NOMO-1 treated with DMSO at 0.1 percent for 48 hours (cell line): Measurements from ENCODE around the gene FAM83F.
A peak's percentile ranks its signal among the peaks of the same experiment; 100 is the strongest.
"Not testable (repeated sequence)": the region's sequence is repeated elsewhere in the genome, so short reads cannot be mapped to it uniquely, and the experiment has no call there.

ENCODE experiments used
- DNase-seq: peaks from one replicate; lab custom pipeline; 2025; ENCODE audit not compliant: unreplicated experiment; lab: John Stamatoyannopoulos, UW

FAM83F gene

DNA sequence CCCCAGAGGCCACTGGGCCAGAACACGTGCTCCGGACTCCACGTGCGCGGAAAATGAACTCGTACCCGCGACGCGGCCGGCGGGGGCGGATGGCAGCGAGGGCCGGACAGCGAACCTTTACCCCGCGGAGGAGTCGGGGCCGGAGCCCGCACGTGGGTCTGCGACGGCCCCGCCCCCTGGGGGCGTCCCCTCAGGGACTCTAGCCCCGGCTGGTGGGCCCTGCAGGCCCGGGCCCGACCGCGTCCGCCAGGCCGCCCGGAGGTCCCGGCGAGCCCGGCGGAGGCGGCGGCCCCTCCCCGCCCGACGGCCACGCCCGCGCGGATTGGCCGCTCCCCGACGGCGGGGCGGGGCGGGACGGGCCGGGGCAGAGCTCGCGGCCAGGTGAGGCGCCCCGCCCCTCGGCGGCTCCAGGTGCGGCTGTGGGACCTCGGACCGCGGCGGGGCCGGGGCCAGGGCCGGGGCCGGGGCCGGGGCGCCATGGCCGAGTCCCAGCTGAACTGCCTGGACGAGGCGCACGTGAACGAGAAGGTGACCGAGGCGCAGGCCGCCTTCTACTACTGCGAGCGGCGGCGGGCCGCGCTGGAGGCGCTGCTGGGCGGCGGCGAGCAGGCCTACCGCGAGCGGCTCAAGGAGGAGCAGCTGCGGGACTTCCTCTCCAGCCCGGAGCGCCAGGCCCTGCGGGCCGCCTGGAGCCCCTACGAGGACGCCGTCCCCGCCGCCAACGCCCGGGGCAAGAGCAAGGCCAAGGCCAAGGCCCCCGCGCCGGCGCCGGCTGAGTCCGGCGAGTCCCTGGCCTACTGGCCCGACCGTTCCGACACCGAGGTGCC lies at the start of gene FAM83F:
Gene FAM83F (plus strand): TSS at position 389 of the 827 bp plus-strand sequence. CDS start 89 bp downstream, at position 478.
- no peak for DNase-seq

DNA sequence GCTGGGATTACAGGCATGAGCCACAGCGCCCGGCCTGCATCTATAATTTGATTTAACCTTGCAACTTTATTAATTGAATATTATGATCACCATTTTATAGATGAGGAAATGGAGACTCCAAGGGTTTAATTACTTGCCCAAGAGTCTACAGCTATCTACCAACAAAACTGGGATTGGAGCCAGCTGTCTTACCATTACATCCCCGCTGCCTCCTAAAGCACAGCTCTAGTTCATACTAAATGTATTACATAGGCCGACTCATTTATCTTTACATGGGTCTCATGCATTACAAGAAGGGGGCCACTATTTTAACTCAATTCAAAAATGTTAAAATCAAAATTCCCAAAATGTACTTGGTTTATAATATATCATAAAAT lies 48.6 kb upstream of the FAM83F start:
- no peak for DNase-seq

DNA sequence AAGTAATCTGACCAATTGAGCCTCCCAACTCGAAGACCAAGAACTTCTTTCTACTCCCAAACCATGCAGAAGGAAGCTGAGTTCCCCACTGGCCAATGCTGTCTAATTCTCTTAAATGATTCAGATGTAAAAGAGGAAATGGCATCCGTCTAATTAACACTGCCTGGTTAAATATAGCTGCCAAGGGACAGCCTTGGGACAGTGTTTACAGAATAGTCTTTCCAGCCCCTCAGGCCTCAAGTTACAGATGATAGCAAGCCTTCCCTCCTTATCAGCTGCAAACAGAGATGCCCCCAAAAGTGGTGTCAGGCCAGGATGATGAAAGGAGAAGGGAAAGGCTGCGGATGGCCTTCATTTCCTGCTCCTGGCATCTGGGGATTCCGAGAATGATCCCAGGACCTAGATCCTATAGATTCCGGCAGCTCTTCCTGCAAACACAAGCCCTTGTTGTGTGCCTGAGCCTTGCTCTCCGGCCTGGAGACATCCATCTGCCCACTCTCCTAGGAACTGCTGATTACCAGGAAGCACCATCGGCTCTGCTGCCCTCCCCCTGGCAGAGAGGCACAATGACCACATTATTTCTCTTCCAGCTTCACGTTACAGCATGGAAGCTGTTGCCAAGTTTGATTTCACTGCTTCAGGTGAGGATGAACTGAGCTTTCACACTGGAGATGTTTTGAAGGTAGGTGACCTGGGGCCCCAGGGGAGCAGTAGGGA lies 48.1 kb upstream of the FAM83F start:
- peak; percentile 92 for DNase-seq

DNA sequence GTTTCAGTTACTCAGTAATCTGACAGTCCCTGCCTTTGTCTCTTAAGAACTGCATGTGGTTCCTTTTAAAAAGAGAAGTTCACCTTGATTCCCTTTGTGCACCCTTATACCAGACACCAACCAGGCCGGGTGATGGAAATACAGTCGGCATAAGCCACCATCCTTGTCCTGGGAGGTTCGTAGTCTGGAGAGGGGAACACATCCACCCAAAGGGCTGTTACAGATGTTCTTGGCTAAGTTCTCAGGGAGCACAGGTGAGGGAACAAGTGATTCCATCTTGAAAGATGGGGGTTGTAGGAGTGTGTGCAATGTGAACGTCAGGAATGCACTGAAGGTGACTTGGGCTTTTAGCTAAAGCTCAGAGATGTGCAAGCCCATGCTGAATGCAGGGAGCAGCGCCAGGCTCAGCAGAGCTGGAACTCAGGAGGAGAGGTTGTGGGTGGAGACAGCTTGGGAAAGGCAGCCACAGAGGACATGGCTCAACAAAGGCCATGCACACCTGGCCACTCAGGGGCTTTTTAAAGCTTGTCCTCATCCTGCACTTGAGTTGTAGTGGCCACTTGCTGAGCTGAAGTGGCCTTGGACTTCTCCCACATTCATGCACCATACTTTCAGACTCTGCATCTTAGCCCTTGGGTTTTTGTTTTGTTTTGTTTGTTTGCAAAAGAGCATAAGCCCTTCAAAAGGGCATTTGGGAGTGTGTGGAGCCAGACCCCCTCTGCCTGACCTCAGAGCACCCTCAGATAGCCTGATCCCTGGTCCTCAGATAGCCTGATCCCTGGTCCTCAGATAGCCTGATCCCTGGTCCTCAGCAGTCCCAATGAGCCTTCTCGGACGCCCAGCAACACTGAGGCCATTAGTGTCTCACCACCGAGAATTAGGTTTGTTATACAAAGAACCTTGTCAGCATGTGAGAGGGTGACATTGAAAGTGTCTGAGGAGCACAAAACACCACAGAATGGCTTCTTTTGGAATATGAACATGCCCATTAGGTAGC lies 47.2 kb upstream of the FAM83F start:
- DNase-seq, result no peak

DNA sequence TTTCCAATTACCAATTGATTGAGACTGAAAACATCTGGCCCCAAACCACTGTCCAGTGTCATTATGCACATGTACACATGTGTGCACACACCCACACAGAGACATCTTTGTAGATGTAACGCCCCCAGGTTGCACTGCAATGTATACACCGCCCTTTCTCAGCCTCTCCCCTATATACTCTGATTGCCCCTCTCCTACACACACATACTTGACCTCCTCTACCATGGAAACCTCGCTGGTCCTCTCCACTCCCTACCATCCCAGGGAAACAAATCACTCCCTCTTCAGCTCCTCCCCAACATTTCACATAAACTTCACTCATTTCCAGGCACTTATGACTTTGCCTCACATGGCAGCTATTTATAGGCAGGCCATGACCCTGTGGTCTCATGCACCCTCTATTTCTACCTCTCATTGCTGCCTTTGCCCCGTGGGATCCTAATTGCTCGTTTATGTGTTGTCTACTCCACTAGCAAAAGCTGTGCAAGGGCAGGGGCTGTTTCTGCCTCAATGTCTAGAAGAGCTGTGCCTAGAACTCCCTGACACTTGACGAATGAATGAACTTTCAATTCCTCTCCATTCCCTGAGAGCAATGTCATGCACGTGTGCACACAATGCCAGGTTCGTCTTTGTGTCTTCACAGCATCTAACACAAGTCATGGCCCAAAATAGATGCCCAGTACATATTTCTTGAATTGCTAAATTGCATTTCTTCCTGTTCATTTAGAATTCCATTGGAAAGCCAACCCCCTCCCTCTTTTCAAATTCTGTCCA lies 44.6 kb upstream of the FAM83F start:
- no peak for DNase-seq

DNA sequence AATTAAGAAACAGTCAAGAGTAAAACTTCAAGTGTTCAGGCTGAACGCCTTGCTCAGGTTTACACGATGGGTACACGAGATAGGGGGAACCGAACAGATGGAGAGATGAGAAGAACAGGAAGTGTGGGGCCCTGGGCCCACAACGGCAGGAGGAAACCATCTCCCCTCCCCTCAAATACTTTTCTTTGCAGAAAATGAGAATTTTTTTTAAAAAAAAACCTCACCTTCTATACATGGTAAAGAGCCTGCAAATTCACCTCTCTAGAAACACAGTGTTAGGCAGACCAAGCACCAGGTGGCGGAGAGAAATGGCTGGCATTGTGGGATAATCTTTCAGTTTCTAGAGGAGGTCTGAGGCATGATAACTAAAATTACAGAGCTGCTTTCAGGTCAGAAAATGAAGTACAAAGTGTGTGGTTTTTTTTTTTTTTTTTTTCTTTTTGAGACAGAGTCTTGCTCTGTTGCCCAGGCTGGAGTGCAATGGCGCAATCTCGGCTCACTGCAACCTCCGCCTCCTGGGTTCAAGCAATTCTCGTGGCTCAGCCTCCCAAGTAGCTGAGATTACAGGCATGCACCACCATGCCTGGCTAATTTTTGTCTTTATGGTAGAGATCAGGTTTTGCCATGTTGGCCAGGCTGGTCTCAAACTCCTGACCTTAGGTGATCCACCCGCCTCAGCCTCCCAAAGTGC lies 43.0 kb upstream of the FAM83F start:
- not testable (repeated sequence) for DNase-seq

DNA sequence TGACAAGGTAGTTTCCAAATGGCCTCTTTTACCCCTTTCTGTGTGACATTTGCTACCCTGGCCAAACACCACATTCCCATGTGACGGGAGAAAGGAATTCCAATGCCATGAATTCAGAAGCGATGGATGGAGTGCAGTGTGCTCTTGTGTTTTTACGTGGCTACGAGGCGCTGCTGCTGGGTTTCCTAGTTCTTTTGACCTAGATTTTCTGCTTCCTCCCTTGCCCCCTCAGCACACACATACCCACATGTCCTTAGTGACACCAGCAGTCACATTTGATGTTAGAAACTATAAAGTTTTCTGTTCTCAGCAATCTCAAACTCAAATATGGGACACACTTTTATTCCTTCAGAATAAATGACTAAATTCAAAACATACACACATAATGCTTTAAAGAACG lies 42.4 kb upstream of the FAM83F start:
- DNase-seq, result no peak

DNA sequence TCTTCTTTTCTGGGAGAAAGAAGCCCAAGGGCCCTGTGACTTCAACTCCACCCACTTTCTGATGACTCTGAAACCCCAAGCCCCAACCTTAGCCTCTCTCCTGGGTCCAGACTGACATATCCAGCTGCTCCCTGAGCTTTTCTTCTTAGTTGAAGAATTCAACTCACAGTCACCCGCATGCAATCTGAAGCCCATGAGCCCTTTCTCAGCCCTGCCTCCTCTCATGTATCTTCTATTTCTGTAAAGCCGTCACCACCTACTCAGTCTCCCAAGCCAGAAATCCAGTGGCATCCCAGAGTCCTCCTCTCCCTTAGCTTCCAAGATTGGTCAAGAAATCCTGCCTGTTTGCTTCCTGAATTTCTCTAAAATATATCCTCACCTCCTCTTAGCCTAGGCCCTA lies 41.7 kb upstream of the FAM83F start:
- no peak for DNase-seq

DNA sequence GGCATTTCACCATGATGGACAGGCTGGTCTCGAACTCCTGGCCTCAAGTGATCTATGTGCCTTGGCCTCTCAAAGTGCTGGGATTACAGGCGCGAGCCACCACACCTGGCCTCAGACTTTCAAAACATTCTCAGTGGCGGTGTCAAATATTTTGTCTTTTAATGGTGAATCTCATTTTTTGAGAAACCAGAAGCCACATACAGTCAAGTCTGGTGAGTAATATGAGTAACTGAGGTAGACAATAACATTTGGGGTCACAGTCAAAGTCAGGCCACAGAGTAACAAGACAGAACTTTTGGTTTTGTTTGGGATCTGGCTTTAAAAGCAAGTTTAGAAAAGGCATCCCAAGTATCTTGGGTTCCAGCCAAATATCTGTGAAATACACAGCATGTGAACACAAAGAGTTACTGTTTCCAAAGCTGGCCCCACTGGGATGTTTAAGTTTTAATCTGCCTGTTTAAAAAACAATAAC lies 40.1 kb upstream of the FAM83F start:
- no peak for DNase-seq

DNA sequence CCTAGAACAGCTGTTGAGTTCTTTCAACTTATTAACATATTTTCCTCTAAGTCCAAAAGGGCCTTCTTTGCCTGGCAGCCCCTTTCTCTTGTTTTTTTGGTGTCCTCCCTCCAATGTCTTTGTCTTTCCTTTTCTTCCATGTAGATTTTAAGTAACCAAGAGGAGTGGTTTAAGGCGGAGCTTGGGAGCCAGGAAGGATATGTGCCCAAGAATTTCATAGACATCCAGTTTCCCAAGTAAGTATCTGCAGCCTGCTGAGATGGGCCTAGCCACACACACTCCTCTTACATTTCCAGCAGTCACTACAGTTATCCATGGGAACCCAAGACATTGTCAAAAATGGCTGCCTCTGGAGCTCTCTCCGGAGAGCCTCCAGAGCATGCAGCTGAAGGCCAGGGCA lies 39.1 kb upstream of the FAM83F start:
- no peak for DNase-seq

DNA sequence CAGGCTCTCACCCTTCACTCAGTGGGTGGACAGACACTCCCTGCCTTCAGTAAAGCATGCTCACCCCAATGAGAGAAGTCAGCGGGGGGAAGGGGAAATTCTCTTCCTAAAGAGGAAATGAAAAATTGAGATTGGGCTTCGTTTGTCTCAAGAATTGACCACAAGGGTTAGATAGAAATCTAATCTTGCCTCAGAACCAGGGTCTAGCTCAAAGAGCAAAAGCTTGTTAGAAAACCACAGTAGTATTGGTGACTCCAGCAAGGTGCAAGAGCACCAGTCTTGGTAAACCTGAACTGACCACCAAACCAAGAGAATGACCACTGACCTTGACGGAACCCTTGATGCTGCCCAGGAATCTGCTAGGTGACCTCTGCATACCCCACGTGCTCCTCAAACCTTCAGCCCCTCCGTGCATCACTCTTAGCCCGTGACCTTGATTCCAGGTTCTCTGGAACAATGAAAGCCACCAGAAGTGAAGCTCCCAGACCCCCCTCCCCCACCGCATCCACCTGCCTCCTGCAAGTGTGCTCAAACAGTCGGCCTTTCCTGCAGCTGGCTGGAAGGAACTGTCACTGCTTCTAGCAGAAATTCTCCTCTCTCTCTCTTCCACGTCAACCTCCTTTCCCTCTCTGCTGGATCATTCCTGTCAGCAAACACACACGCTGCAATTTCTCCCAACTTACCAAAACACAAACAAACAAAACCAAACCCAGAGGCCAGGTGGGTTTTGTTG lies 37.7 kb upstream of the FAM83F start:
- peak; percentile 92 for DNase-seq

DNA sequence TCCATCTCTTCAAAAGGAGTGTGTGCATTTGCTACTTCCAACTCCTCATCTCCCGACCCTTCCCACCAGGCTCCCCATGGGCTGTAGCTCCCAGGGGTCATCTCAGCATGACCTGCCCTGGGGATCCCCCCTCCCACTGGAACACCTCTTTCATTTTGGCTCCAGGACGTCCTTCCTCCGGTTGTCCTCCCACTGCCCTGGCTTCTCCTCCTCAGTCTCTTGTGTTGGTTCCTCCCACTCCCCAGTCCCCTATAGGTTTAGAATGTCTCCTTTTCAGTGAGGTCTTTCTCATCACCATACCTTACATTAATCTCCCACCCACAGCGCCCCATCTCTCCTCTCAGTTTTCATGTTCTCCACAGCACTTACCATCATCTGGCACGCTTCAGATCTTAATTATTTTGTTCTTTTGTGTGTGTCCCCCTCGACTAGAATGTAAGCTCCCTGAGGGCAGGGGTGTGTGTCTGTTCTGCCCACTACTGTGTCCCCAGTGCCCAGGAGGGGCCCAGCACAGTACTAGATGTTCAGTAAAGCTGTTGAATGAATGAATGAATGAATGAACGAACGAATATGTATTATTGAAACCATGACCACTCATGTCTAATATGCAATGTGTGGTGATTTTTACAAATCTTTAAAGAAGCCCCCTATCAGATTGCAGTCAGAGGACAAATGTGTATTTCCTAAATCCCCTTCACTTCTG lies 36.6 kb upstream of the FAM83F start:
- no peak for DNase-seq

DNA sequence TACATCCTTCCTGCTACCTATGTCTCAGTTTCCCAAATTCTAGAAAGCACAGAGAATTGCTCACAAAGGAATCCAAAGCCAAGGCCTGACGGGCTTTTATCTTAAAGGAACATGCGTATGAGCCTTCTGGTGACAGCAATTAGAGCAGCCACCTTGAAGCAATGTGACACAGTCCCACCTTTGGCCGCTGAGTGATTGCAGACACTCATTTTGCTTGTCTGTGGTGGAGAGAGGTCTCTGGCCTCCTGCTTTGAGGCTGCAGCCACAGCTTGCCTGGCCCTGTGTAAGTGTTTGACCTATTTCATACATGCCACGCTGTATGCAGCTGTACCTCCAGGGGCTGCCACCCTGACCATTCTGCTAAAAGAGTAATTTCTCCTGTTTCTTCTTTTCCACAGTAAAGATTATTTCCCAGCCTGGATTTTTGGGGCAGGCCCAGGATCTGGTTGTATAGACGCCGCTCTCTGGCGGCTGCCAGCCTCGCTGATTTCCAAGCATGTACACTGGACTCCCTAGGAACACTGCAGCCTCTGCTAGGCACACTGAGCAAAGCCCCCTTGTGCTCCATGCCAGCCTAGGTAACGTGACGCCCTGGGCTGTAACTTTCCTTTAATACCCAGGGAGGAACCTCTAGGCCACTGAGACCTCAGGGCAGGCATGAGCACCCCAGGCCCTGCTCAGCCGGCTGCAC lies 35.7 kb upstream of the FAM83F start:
- no peak for DNase-seq

DNA sequence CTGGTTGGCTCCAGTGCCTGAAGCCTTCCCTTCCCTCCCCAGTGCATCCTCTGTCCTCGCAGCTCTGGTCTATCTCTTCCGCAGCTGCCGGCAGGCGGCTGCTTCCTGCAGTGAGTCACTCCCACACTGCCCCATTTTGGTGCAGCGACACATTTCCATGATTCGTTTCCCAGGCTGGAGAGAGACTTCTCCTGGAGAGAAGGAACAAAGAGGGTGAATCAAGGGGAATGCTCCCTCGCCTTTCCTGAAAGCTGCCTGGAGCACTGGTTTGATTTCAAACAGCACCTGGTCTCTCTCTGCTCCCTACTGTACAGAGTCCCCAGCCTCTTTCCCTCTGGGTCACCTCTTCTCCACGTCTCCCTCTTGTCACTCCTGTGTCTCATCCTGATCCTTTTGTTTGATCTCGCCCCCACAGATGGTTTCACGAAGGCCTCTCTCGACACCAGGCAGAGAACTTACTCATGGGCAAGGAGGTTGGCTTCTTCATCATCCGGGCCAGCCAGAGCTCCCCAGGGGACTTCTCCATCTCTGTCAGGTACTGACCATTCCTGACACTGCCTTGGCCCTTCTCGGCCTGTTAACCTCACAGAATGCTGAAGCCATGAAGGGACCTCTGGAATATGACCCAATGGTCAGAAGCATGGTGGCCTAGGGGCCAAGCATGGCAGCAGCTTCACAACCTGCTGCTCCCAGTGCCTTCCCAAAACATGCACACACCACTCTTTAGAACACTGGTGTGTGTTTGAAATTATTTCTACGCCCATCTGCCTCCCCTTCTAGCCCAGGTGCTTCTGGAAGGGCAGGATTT lies 34.9 kb upstream of the FAM83F start, which contains the start of gene TMA7B:
Gene TMA7B (plus strand): TSS at position 758 of the 808 bp plus-strand sequence. CDS start 3,978 bp downstream, outside the sequence.
- DNase-seq, result peak; percentile 24

DNA sequence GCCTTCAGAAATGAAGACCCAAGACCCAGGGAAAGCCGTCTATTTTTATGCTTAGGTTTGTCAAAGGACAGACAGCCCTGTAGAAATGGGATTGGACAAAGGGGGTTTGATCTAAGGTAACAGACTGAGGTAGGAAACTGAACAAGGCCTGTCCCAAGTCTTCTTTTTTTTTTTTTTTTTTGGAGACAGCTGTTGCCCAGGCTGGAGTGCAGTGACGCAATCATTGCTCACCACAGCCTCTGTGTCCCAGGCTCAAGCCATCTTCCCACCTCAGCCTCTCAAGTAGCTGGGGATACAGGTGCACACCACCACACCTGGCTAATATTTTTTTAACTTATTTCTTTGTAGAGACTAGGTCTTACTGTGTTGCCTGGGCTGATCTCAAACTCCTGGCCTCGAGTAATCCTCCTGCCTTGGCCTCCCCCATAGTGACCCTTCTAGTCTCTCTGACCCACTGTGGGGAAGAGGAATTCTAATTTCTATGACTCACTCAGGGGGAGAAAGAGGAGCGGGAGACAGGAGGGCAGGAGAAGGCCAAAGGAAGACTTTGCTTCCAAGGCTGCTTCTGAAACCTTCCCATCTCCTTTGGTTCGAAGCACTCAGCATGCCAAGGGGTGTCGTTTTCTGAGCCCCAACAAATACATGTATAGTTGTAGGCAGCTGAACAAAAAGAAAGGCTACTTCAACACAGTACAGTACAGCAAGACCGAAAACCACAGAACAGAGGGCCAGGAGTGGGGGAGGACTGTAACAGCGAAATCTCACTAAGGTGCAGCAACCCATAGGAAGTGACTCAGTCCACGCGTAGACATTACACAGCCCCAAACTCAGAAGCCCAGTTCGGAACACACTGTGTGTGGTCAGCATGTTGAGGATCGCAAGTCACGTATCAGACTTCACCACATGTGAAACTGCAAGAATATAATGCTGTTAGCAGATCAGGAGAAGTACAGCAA lies 33.7 kb upstream of the FAM83F start:
- peak; percentile 98 for DNase-seq

DNA sequence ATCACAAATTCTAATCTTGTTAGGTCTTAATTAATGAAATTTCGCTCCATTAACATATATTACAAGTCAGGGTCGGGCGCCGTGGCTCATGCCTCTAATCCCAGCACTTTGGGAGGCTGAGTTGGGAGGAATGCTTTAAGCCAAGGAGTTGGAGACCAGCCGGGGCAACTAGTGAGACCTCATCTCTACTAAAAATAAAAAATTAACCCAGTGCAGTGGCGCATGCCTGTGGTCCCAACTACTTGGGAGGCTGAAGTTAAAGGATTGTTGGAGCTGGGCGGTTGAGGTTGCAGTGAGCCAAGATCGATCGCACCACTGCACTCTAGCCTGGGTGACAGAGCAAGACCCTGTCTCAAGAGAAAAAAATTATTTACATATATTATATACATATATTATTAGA lies 32.7 kb upstream of the FAM83F start:
- DNase-seq, result no peak
